Kidney (tissue), 14 donors: ENCODE data around the gene ZNF654. TPM values are rescaled to one million over a fixed set of nuclear protein-coding genes. Genes with fewer than 3 reads are reported as not detected.

ENCODE experiments used
- DNase-seq, 5 donors: peaks; one replicate each; pipeline ENCODE4 v3.0.0-alpha.2; 2013 to 2020
- FAIRE-seq: peaks from 2 replicates; lab custom pipeline; 2012; peaks lifted over from hg19 to GRCh38; lab: Jason Lieb, UNC
- H3K27ac ChIP-seq, 2 donors: one replicate each; pipeline ENCODE4 v1.7.0; 2013; ENCODE audit warnings: low read depth in 2 of 2, low read length in 2 of 2, inconsistent platforms in 1 of 2
- H3K27me3 ChIP-seq: one replicate; pipeline ENCODE4 v1.7.1; 2013; ENCODE audit warnings: low read length, inconsistent platforms; ENCODE audit not compliant: control insufficient read depth, insufficient read depth
- H3K36me3 ChIP-seq, 3 donors: one replicate each; pipeline versions ENCODE4 v1.7.0 to v1.7.1; 2013; ENCODE audit warnings: low read length in 3 of 3, control low read depth in 1 of 3, inconsistent platforms in 1 of 3; ENCODE audit not compliant: insufficient read depth in 3 of 3, control insufficient read depth in 2 of 3
- H3K4me1 ChIP-seq, 3 donors: one replicate each; pipeline versions ENCODE4 v1.7.0 to v1.7.1; 2013; ENCODE audit warnings: low read length in 3 of 3, inconsistent platforms in 1 of 3, low read depth in 1 of 3; ENCODE audit not compliant: control insufficient read depth in 2 of 3, insufficient read depth in 2 of 3
- H3K4me3 ChIP-seq, 3 donors: one replicate each; pipeline versions ENCODE4 v1.7.0 to v1.8.1; 2013; ENCODE audit warnings: low read length in 3 of 3, control low read depth in 1 of 3, inconsistent platforms in 1 of 3
- H3K9ac ChIP-seq, 3 donors: one replicate each; pipeline versions ENCODE4 v1.7.0 to v1.7.1; 2013; ENCODE audit warnings: low read length in 3 of 3, control low read depth in 1 of 3, inconsistent platforms in 1 of 3
- H3K9me3 ChIP-seq, 3 donors: one replicate each; pipeline versions ENCODE4 v1.7.0 to v1.7.1; 2013; ENCODE audit warnings: low read length in 3 of 3, control low read depth in 1 of 3, inconsistent platforms in 1 of 3; ENCODE audit not compliant: control insufficient read depth in 2 of 3, insufficient read depth in 1 of 3
- CTCF ChIP-seq: IDR thresholded peaks from 3 replicates; pipeline ENCODE4 v1.5.1; 2012; ENCODE audit warnings: mild to moderate bottlenecking, moderate library complexity, borderline replicate concordance; ENCODE audit not compliant: insufficient read depth; ENCODE audit errors: extremely low read depth
- intact Hi-C: fragments of 100-400 bp; cut with DNase I; formaldehyde crosslinking; loops from one replicate; pipeline ENCODE4 v1.11.1; 2022
- polyA plus RNA-seq: library from polyadenylated mRNA; stranded (reverse); fragments of 350-450 nt; fragmentation: Illumina TruSeq; extraction: RNeasy Lipid Tissue Mini Kit (QIAGEN cat#74804); gene quantifications from one replicate; pipeline ENCODE4 v1.2.3, GENCODE V29; 2014; ENCODE audit warnings: low read depth, low replicate concordance; ENCODE audit not compliant: insufficient read depth
- total RNA-seq: library from RNA; stranded (reverse); fragmentation: NEBNext Ultra II Directional; extraction: Animal tissue kit (Norgen Biotek cat#: 25700); gene quantifications from one replicate; pipeline ENCODE4 v1.2.1, GENCODE V29; 2021
- donor health status: control.
- donor health status: control.
- donor health status: control.
- donor health status: control.
- donor health status: control.
- donor health status: DM: yes; HTN: yes; CAD: no.
- donor health status: Normal renal cell carcinoma (clear cell type).

Gene ZNF654
- total and polyA plus RNA-seq, 2 donors from 2014 or later: 3.0 to 16.0 TPM

GRCh38 chr3:88038566-88038965 is 20.5 kb upstream of the ZNF654 start:
- TF ChIP-seq CTCF: no peak
- FAIRE-seq: no peak
- DNase-seq: no peak
- H3K4me3 ChIP-seq: no peak overlapping the region
- intact Hi-C loops: no loop called here
- H3K9me3 ChIP-seq: no peaks in the 10 kb centered on the region
- no peaks in the 10 kb centered on the region for H3K36me3 ChIP-seq
- H3K27me3 ChIP-seq: no peaks in the 10 kb centered on the region
- no peaks in the 10 kb centered on the region for H3K4me1 ChIP-seq
- no peak overlapping the region for H3K27ac ChIP-seq
- no peak overlapping the region for H3K9ac ChIP-seq

GRCh38 chr3:88040529-88040928 is 18.5 kb upstream of the ZNF654 start:
- Histone ChIP-seq H3K36me3 (no peaks in the 10 kb centered on the region), H3K4me1 (no peaks in the 10 kb centered on the region), H3K4me3 (no peak overlapping the region), H3K27ac (no peak overlapping the region), H3K27me3 (no peaks in the 10 kb centered on the region), H3K9me3 (no peaks in the 10 kb centered on the region), H3K9ac (no peak overlapping the region)
- no peak for FAIRE-seq
- no peak for TF ChIP-seq CTCF
- no peak for DNase-seq
- intact Hi-C loops: no loop called here

DNA sequence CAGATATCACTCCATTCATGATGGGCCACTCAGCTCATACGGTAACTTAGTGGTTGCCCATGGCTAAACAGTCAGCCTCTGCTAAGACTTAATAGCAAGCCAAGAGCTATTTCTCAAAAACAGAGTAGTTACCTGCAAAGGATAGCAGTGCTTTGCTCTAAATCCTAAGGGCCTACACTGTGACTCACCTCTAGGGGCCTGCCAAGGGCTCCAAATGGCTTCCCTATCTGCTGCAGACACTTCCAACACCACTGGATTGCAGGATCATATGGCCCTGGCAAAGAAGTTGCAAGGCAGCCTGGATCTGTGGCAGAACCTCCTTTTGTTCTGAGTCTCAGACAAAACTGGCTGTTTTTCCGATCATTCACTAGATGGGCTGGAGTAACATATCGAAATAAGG is 18.1 kb upstream of the ZNF654 start:
- H3K36me3 ChIP-seq: no peaks in the 10 kb centered on the region
- no peak for DNase-seq
- intact Hi-C loops: no loop called here
- no peak for FAIRE-seq
- TF ChIP-seq CTCF: no peak
- no peak overlapping the region for H3K4me3 ChIP-seq
- H3K9me3 ChIP-seq: no peaks in the 10 kb centered on the region
- no peaks in the 10 kb centered on the region for H3K4me1 ChIP-seq
- H3K9ac ChIP-seq: no peak overlapping the region
- H3K27me3 ChIP-seq: no peaks in the 10 kb centered on the region
- H3K27ac ChIP-seq: no peak overlapping the region

- Histone ChIP-seq H3K27ac (no peak overlapping the region), H3K27me3 (no peaks in the 10 kb centered on the region), H3K36me3 (no peaks in the 10 kb centered on the region), H3K4me3 (no peak overlapping the region), H3K4me1 (no peaks in the 10 kb centered on the region), H3K9me3 (no peaks in the 10 kb centered on the region), H3K9ac (no peak overlapping the region)
- no peak for FAIRE-seq
- TF ChIP-seq CTCF: no peak
- no peak for DNase-seq
- intact Hi-C loops: no loop called here
These were observed 14.6 kb upstream of the ZNF654 start for GRCh38 chr3:88044411-88044810.
